H9 (cell line): Measurements from ENCODE around the gene ARMH1. TPM values are rescaled to one million over a fixed set of nuclear protein-coding genes. Genes with fewer than 3 reads are reported as not detected.

Experiments
- DNase-seq: peaks from one replicate; pipeline ENCODE4 v3.0.0-alpha.2; 2017
- H2AFZ ChIP-seq: one replicate; pipeline ENCODE4 v1.6.1; 2013; ENCODE audit warnings: mild to moderate bottlenecking, low read length, control low read depth, moderate library complexity
- H2AK5ac ChIP-seq: 2 replicates; pipeline ENCODE4 v1.6.1; 2013; ENCODE audit warnings: low read length, control low read depth, mixed read lengths; ENCODE audit not compliant: insufficient read length
- H2BK120ac ChIP-seq: one replicate; pipeline ENCODE4 v1.6.1; 2013; ENCODE audit warnings: low read depth, mild to moderate bottlenecking, low read length, control low read depth, inconsistent platforms; ENCODE audit not compliant: poor library complexity, severe bottlenecking
- H2BK12ac ChIP-seq: 2 replicates; pipeline ENCODE4 v1.6.1; 2013; ENCODE audit warnings: low read length, control low read depth, mixed read lengths, low read depth; ENCODE audit not compliant: insufficient read length
- H2BK15ac ChIP-seq: 2 replicates; pipeline ENCODE4 v1.6.1; 2013; ENCODE audit warnings: low read depth, low read length, control low read depth
- H2BK20ac ChIP-seq: one replicate; pipeline ENCODE4 v1.6.1; 2013; ENCODE audit warnings: low read depth, mild to moderate bottlenecking, low read length, control low read depth, inconsistent platforms; ENCODE audit not compliant: poor library complexity, severe bottlenecking
- H2BK5ac ChIP-seq: 2 replicates; pipeline ENCODE4 v1.6.1; 2013; ENCODE audit warnings: low read length, control low read depth, mixed read lengths; ENCODE audit not compliant: insufficient read length
- H3K14ac ChIP-seq: 2 replicates; pipeline ENCODE4 v1.6.1; 2013; ENCODE audit warnings: low read length, control low read depth; ENCODE audit not compliant: insufficient read depth
- H3K18ac ChIP-seq: 2 replicates; pipeline ENCODE4 v1.6.1; 2013; ENCODE audit warnings: low read depth, mild to moderate bottlenecking, mixed read lengths, low read length, control low read depth; ENCODE audit not compliant: insufficient read length
- H3K23ac ChIP-seq: 2 replicates; pipeline ENCODE4 v1.6.1; 2013; ENCODE audit warnings: low read length, control low read depth, mixed read lengths, low read depth; ENCODE audit not compliant: insufficient read length
- H3K23me2 ChIP-seq: 2 replicates; pipeline ENCODE4 v1.6.1; 2013; ENCODE audit warnings: low read depth, mild to moderate bottlenecking, mixed read lengths, low read length, control low read depth; ENCODE audit not compliant: insufficient read length, poor library complexity, severe bottlenecking
- H3K27ac ChIP-seq: 2 replicates; pipeline ENCODE4 v1.5.1; 2013; ENCODE audit warnings: low read length, control low read depth, mixed read lengths, low read depth; ENCODE audit not compliant: insufficient read length
- H3K27me3 ChIP-seq: 2 replicates; pipeline ENCODE4 v1.6.1; 2013; ENCODE audit warnings: low read length, control low read depth, inconsistent platforms; ENCODE audit not compliant: insufficient read depth
- H3K4ac ChIP-seq: 2 replicates; pipeline ENCODE4 v1.6.1; 2013; ENCODE audit warnings: low read depth, mild to moderate bottlenecking, control low read depth, inconsistent platforms, low read length, moderate library complexity
- H3K4me1 ChIP-seq: 2 replicates; pipeline ENCODE4 v1.6.1; 2013; ENCODE audit warnings: low read length, control low read depth, inconsistent platforms; ENCODE audit not compliant: insufficient read depth
- H3K4me2 ChIP-seq: 2 replicates; pipeline ENCODE4 v1.6.1; 2013; ENCODE audit warnings: low read length, control low read depth, mixed read lengths; ENCODE audit not compliant: insufficient read length, insufficient read depth
- H3K56ac ChIP-seq: 2 replicates; pipeline ENCODE4 v1.6.1; 2013; ENCODE audit warnings: low read depth, mild to moderate bottlenecking, mixed read lengths, low read length, control low read depth; ENCODE audit not compliant: insufficient read length
- H3K79me1 ChIP-seq: 2 replicates; pipeline ENCODE4 v1.6.1; 2013; ENCODE audit warnings: low read depth, mild to moderate bottlenecking, moderate library complexity, low read length, control low read depth, inconsistent platforms; ENCODE audit not compliant: insufficient read depth, poor library complexity, severe bottlenecking
- H3K79me2 ChIP-seq: 2 replicates; pipeline ENCODE4 v1.6.1; 2013; ENCODE audit warnings: low read length, control low read depth, inconsistent platforms; ENCODE audit not compliant: insufficient read depth
- H3K9ac ChIP-seq: 2 replicates; pipeline ENCODE4 v1.6.1; 2013; ENCODE audit warnings: low read length, control low read depth, mixed read lengths; ENCODE audit not compliant: insufficient read length; ENCODE audit errors: extremely low read depth
- H3K9me3 ChIP-seq: one replicate; pipeline ENCODE4 v1.6.1; 2013; ENCODE audit warnings: low read depth, low read length, inconsistent platforms; ENCODE audit not compliant: control insufficient read depth
- H3T11ph ChIP-seq: one replicate; pipeline ENCODE4 v1.6.1; 2013; ENCODE audit warnings: mild to moderate bottlenecking, low read length, control low read depth, inconsistent platforms
- H4K20me1 ChIP-seq: one replicate; pipeline ENCODE4 v1.6.1; 2013; ENCODE audit not compliant: control insufficient read depth, insufficient read length, insufficient read depth
- H4K5ac ChIP-seq: 2 replicates; pipeline ENCODE4 v1.6.1; 2013; ENCODE audit warnings: low read depth, mild to moderate bottlenecking, mixed read lengths, low read length, control low read depth; ENCODE audit not compliant: insufficient read length
- H4K8ac ChIP-seq: replicated peaks from 2 replicates; pipeline ENCODE4 v1.6.1; 2013; ENCODE audit warnings: low read length, control low read depth, mixed read lengths, low read depth; ENCODE audit not compliant: insufficient read length
- H4K91ac ChIP-seq: 2 replicates; pipeline ENCODE4 v1.6.1; 2013; ENCODE audit warnings: low read depth, mild to moderate bottlenecking, moderate library complexity, mixed read lengths, low read length, control low read depth; ENCODE audit not compliant: insufficient read length
- H3K27ac Mint-ChIP-seq, 3 experiments: 2 replicates in 2 of 3; 3 replicates in 1 of 3; pipeline ENCODE4 v1.8.0; 2020 to 2021; ENCODE audit warnings: mixed read lengths in 3 of 3, mild to moderate bottlenecking in 1 of 3, moderate library complexity in 1 of 3
- H3K27me3 Mint-ChIP-seq: 2 replicates; pipeline ENCODE4 v1.8.0; 2021; ENCODE audit warnings: low read depth, mild to moderate bottlenecking, moderate library complexity, mixed read lengths
- H3K36me3 Mint-ChIP-seq, 3 experiments: 2 replicates in 2 of 3; 3 replicates in 1 of 3; pipeline ENCODE4 v1.8.0; 2020 to 2021; ENCODE audit warnings: low read depth in 3 of 3, mixed read lengths in 3 of 3; ENCODE audit not compliant: insufficient read depth in 1 of 3
- H3K4me1 Mint-ChIP-seq, 2 experiments: 2 replicates each; pipeline ENCODE4 v1.8.0; 2020; ENCODE audit warnings: mixed read lengths in 2 of 2
- H3K4me3 Mint-ChIP-seq, 2 experiments: 2 replicates in 1 of 2; 3 replicates in 1 of 2; pipeline ENCODE4 v1.8.0; 2020 to 2021; ENCODE audit warnings: mild to moderate bottlenecking in 2 of 2, mixed read lengths in 2 of 2, moderate library complexity in 1 of 2
- H3K9me3 Mint-ChIP-seq, 2 experiments: 2 replicates in 1 of 2; 3 replicates in 1 of 2; pipeline ENCODE4 v1.8.0; 2020; ENCODE audit warnings: mild to moderate bottlenecking in 2 of 2, mixed read lengths in 2 of 2, moderate library complexity in 1 of 2
- CTCF ChIP-seq: fragments of 200-600 bp; sonication (generic); conservative IDR thresholded peaks from 3 replicates; pipeline ENCODE4 v1.8.0; 2021; ENCODE audit warnings: antibody characterized with exemption, mild to moderate bottlenecking
- WGBS: extraction: QIAGEN DNeasy Blood & Tissue Kit; methylation state at CpG from one replicate; pipeline ENCODE4 v1.1.7; 2013; ENCODE audit warnings: missing lambda C conversion rate, low lambda C conversion rate, mixed read lengths; ENCODE audit not compliant: insufficient read length; ENCODE audit errors: extremely low coverage; 5-methylcytosine and 5-hydroxymethylcytosine counted together
- total RNA-seq: library from RNA; stranded (reverse); gene quantifications from 2 replicates; pipeline ENCODE4 v1.2.1, GENCODE V29; 2021

The ARMH1 gene
- total RNA-seq, 1 experiment from 2014 or later = 1.0 TPM

DNA sequence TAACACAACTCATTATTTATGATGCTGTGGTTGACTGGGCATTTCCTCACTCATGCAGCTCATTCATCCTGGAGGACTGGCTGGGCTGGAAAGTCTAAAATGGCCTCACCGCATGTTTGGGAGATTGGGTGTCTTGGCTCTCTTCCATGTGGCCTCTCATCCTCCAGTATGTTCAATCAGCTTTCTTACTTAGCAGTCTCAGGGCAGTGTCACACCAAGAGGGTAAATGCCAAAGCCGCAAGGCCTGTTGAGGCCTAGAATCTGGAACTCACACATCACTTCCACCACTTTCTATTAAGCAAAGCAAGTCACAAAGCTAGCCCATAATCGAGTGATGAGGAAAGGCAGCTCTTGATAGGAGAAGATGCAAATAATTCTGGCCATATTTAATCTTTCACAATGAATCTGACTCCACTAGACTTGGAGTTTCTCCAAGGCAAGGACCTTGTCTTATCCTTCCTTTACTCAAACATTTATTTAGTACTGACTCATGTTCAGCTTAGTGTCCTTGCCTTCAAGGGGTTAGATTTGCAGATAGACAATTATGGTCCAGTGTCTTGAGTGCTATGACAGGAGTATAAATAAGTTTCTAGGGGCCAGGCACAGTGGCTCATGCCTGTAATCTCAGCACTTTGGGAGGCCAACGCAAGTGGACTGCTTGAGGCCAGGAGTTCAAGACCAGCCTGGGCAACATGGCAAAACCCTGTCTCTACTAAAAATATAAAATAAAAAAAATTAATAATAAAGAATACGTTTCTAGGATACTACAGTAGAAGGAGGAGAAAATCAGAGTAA lies 45.4 kb upstream of the ARMH1 start:
- no peak overlapping the region for H2BK12ac ChIP-seq
- no peaks in the 10 kb centered on the region for H3K79me1 ChIP-seq
- no peaks in the 10 kb centered on the region for H4K20me1 ChIP-seq
- H3K27me3 Mint-ChIP-seq = peaks cover 9% of the 10 kb centered on the region
- H3K27me3 ChIP-seq = no peaks in the 10 kb centered on the region
- no peak overlapping the region for H3K27ac ChIP-seq
- H2BK5ac ChIP-seq = no peak overlapping the region
- no peak for DNase-seq
- no peak overlapping the region for H2BK15ac ChIP-seq
- H3K14ac ChIP-seq = no peak overlapping the region
- no peak overlapping the region for H3K4me3 Mint-ChIP-seq
- H3K79me2 ChIP-seq = no peaks in the 10 kb centered on the region
- no peak overlapping the region for H2AK5ac ChIP-seq
- no peak overlapping the region for H4K8ac ChIP-seq
- H3K18ac ChIP-seq = no peak overlapping the region
- H3K4ac ChIP-seq = no peak overlapping the region
- peaks cover 11% of the 10 kb centered on the region for H3K23me2 ChIP-seq
- H2BK120ac ChIP-seq = no peak overlapping the region
- no peak for TF ChIP-seq CTCF
- no peak overlapping the region for H3K27ac Mint-ChIP-seq
- H3K23ac ChIP-seq = no peak overlapping the region
- no CpG with 5 or more reads among the region's 5 CpGs for WGBS
- H3K4me1 ChIP-seq = peaks cover 3% of the 10 kb centered on the region; the same call in 1 of the 2 replicates
- no peak overlapping the region for H3T11ph ChIP-seq
- H3K9me3 ChIP-seq = no peaks in the 10 kb centered on the region
- H2BK20ac ChIP-seq = no peak overlapping the region
- H3K4me2 ChIP-seq = no peak overlapping the region
- H3K9me3 Mint-ChIP-seq = no peaks in the 10 kb centered on the region
- no peak overlapping the region for H4K5ac ChIP-seq
- no peak overlapping the region for H4K91ac ChIP-seq
- no peak overlapping the region for H3K56ac ChIP-seq
- H3K4me1 Mint-ChIP-seq = peaks cover 19 to 21% of the 10 kb centered on the region in 2 experiments
- H3K36me3 Mint-ChIP-seq = peaks cover 3 to 13% (median 12%) of the 10 kb centered on the region in 3 experiments
- no peak overlapping the region for H3K9ac ChIP-seq
- no peak overlapping the region for H2AFZ ChIP-seq
